ENCODE results near the gene PAQR5. TPM values are rescaled to one million over a fixed set of nuclear protein-coding genes. Genes with fewer than 3 reads are reported as not detected.

Gene PAQR5
- total RNA-seq, 1 donor from 2014 or later: 0.53 TPM

- FAIRE-seq (no peak), DNase-seq (ENCODE audit: low read depth) (no peak)
- TF ChIP-seq CTCF (IDR thresholded peaks at IDR 0.05; ENCODE audit: insufficient read depth, low read length, severe bottlenecking): no peak
- Histone ChIP-seq H3K27me3 (ENCODE audit: control insufficient read depth, insufficient read depth, low read length) (no peaks in the 10 kb centered on the region), H3K4me3 (ENCODE audit: low read depth, low read length) (no peak overlapping the region), H3K36me3 (ENCODE audit: control insufficient read depth, insufficient read depth, low read length) (no peaks in the 10 kb centered on the region)
Measured at GRCh38 chr15:69433831-69434230, 135.1 kb downstream of the PAQR5 start.

DNA sequence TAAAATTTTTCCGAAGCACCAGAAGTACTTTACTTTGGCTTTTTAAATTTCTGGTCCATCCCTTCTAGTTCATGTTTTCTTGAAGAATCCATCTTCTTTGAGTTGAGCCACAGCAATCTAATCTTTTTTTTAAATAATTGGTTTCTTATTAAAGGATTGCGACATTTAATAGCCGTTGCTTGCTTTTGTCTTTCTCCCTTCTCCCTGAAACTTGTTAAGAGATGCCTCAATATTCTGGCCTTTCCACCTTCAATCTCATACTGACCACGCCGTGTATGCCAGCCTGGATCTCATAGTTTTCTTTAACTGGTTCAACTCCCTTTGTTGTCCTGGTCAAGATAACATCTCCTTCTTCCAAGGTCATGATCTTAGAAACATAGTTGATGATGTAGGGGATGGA is 135.5 kb downstream of the PAQR5 start:
- TF ChIP-seq CTCF (IDR thresholded peaks at IDR 0.05; ENCODE audit: insufficient read depth, low read length, severe bottlenecking): no peak
- Histone ChIP-seq H3K36me3 (ENCODE audit: control insufficient read depth, insufficient read depth, low read length) (no peaks in the 10 kb centered on the region), H3K27me3 (ENCODE audit: control insufficient read depth, insufficient read depth, low read length) (no peaks in the 10 kb centered on the region), H3K4me3 (ENCODE audit: low read depth, low read length) (no peak overlapping the region)
- FAIRE-seq: no peak
- no peak for DNase-seq (ENCODE audit: low read depth)

DNA sequence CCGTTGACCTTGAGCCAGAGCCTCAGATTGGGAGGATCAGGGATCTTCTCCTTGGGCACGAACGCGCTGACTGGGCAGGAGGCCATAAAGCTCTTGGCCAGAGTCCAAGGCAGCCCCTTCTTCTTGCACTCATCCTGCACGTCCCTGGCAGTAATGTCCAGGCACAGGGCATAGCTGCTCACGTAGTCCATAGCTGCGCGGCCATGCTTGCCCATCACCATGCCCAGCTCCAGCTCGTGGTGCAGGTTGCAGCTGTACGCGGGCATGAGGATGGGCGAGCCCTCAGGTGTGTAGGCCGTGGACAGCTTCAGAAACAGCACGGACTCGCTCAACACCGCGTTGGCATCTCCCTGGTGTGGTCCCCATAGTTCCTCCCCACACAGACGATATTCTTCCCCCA is 136.0 kb downstream of the PAQR5 start:
- H3K4me3 ChIP-seq (ENCODE audit: low read depth, low read length): no peak overlapping the region
- DNase-seq (ENCODE audit: low read depth): no peak
- no peaks in the 10 kb centered on the region for H3K36me3 ChIP-seq (ENCODE audit: control insufficient read depth, insufficient read depth, low read length)
- FAIRE-seq: no peak
- no peaks in the 10 kb centered on the region for H3K27me3 ChIP-seq (ENCODE audit: control insufficient read depth, insufficient read depth, low read length)
- no peak for TF ChIP-seq CTCF (IDR thresholded peaks at IDR 0.05; ENCODE audit: insufficient read depth, low read length, severe bottlenecking)

- TF ChIP-seq CTCF (IDR thresholded peaks at IDR 0.05; ENCODE audit: insufficient read depth, low read length, severe bottlenecking): no peak
- no peak overlapping the region for H3K4me3 ChIP-seq (ENCODE audit: low read depth, low read length)
- no peaks in the 10 kb centered on the region for H3K27me3 ChIP-seq (ENCODE audit: control insufficient read depth, insufficient read depth, low read length)
- FAIRE-seq (no peak), DNase-seq (ENCODE audit: low read depth) (no peak)
- peaks cover 2% of the 10 kb centered on the region for H3K36me3 ChIP-seq (ENCODE audit: control insufficient read depth, insufficient read depth, low read length)
Measured at GRCh38 chr15:69435985-69436384, 137.3 kb downstream of the PAQR5 start.

DNA sequence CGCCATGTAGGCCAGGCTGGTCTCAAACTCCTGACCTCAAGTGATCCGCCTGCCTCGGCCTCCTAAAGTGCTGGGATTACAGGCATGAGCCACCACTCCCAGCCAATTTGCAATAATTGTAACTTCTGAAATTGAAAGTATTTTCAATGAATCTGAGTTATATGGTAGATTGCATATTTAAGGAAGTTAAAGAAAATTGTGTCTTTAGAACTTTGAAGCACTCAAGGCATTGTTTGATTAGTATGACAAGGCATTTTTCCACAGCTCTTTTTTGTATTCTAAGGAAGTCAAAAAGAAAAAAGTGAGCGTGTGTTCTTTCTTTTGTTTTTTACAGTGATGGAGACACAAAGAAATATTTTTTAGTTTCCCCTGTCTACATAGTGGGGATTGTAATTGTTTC is 138.2 kb downstream of the PAQR5 start:
- TF ChIP-seq CTCF (IDR thresholded peaks at IDR 0.05; ENCODE audit: insufficient read depth, low read length, severe bottlenecking): no peak
- no peak for FAIRE-seq
- peaks cover 2% of the 10 kb centered on the region for H3K36me3 ChIP-seq (ENCODE audit: control insufficient read depth, insufficient read depth, low read length)

GRCh38 chr15:69439623-69440022 is 140.9 kb downstream of the PAQR5 start:
- H3K36me3 ChIP-seq (ENCODE audit: control insufficient read depth, insufficient read depth, low read length): peaks cover 2% of the 10 kb centered on the region
- no peak for TF ChIP-seq CTCF (IDR thresholded peaks at IDR 0.05; ENCODE audit: insufficient read depth, low read length, severe bottlenecking)
- no peak overlapping the region for H3K4me3 ChIP-seq (ENCODE audit: low read depth, low read length)
- no peak for FAIRE-seq
- H3K27me3 ChIP-seq (ENCODE audit: control insufficient read depth, insufficient read depth, low read length): no peaks in the 10 kb centered on the region
- no peak for DNase-seq (ENCODE audit: low read depth)

More for the DNA sequence above, 138.2 kb downstream of the PAQR5 start:
- no peak for DNase-seq (ENCODE audit: low read depth)
- H3K4me3 ChIP-seq (ENCODE audit: low read depth, low read length): no peak overlapping the region
- no peaks in the 10 kb centered on the region for H3K27me3 ChIP-seq (ENCODE audit: control insufficient read depth, insufficient read depth, low read length)

Measured in bronchial epithelial cell (primary cell).